Effector memory CD4-positive, alpha-beta T cell (primary cell): ENCODE data around the gene GDE1.

Source experiments
- DNase-seq, 3 donors: peaks; one replicate each; pipeline ENCODE4 v3.0.0-alpha.2; 2020
- H3K27ac ChIP-seq: 2 replicates; pipeline ENCODE4 v1.7.0; 2013; ENCODE audit warnings: mild to moderate bottlenecking, low read length, moderate library complexity; ENCODE audit not compliant: insufficient read depth, poor library complexity, severe bottlenecking
- H3K27me3 ChIP-seq: replicated peaks from 2 replicates; pipeline ENCODE4 v1.7.0; 2013; ENCODE audit warnings: mild to moderate bottlenecking, low read length; ENCODE audit not compliant: insufficient read depth, control insufficient read depth, poor library complexity, severe bottlenecking
- H3K36me3 ChIP-seq: 2 replicates; pipeline ENCODE4 v1.7.0; 2013; ENCODE audit warnings: mild to moderate bottlenecking, low read length, moderate library complexity; ENCODE audit not compliant: control insufficient read depth, insufficient read depth
- H3K4me1 ChIP-seq: 2 replicates; pipeline ENCODE4 v1.7.0; 2013; ENCODE audit warnings: low read length, mild to moderate bottlenecking; ENCODE audit not compliant: control insufficient read depth, insufficient read depth, poor library complexity, severe bottlenecking
- H3K4me3 ChIP-seq: 2 replicates; pipeline ENCODE4 v1.7.0; 2013; ENCODE audit warnings: low read length, low read depth, mild to moderate bottlenecking; ENCODE audit not compliant: insufficient read depth, poor library complexity, severe bottlenecking
- H3K9me3 ChIP-seq: 2 replicates; pipeline ENCODE4 v1.7.0; 2013; ENCODE audit warnings: mild to moderate bottlenecking, low read length, moderate library complexity; ENCODE audit not compliant: control insufficient read depth

Gene GDE1

DNA sequence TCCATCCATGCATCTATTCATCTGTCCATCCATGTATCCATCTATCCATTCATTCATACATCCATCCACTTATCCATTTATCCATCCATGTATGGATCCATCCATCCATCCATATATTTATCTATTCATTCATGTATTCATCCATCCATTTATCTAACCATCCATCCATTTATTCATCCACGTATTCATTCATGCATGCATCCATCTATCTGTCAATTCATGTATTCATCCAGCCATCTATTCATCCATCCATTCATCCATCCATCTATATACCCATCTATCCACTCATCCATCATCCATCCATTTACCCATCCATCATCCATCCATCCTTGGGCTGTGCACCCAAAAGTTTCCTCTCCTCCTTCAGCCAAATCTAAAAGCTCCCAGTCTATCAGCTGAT lies 43.4 kb downstream of the GDE1 start:
- Histone ChIP-seq H3K27me3 (no peaks in the 10 kb centered on the region), H3K36me3 (no peaks in the 10 kb centered on the region), H3K4me3 (no peak overlapping the region), H3K9me3 (no peaks in the 10 kb centered on the region), H3K4me1 (no peaks in the 10 kb centered on the region), H3K27ac (no peak overlapping the region)
- DNase-seq = no peak

DNA sequence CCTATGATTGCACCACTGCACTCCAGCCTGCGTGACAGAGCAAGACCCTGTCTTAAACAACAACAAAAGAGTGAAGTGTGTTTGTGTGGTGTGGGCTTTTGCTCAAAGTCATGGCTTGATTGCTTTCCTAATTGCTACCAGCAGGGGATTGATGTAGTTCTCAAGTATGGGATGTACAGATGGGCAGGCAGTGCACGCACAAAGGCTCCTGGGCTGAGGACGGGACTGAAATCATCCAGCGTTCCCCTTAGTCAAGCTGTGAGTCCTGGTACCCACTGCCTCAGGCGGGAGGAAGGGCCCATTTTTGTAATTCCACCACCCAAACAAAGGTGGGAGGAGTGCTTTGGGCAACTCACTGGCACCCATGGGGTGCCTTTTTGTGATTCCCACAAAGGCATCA lies 47.3 kb downstream of the GDE1 start:
- DNase-seq = no peak
- H3K4me1 ChIP-seq = no peaks in the 10 kb centered on the region

DNA sequence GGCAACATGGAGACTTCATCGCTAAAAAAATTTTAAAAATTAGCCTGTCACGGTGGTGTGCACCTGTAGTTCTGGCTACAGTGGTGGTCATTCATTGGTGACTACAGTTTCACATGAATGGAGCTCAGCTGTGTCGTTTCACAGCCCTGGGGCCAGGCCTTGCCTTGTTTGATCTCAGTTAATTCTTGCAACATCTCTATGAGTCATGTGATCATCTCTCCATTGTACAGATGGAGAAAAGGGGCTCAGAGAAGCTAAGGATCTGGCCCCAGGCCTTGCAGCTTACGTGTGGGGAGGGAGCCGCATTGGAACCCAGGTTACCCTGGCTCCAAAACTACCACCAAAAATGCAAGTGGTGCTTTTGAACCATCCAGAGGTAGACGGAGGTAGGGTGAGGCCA lies 49.4 kb downstream of the GDE1 start:
- Histone ChIP-seq H3K4me1 (no peaks in the 10 kb centered on the region), H3K9me3 (no peaks in the 10 kb centered on the region), H3K4me3 (no peak overlapping the region), H3K27ac (no peak overlapping the region), H3K36me3 (no peaks in the 10 kb centered on the region), H3K27me3 (no peaks in the 10 kb centered on the region)
- DNase-seq = no peak

More for the DNA sequence above, 47.3 kb downstream of the GDE1 start:
- Histone ChIP-seq H3K4me3 (no peak overlapping the region), H3K36me3 (no peaks in the 10 kb centered on the region), H3K27ac (no peak overlapping the region), H3K27me3 (no peaks in the 10 kb centered on the region), H3K9me3 (no peaks in the 10 kb centered on the region)

DNA sequence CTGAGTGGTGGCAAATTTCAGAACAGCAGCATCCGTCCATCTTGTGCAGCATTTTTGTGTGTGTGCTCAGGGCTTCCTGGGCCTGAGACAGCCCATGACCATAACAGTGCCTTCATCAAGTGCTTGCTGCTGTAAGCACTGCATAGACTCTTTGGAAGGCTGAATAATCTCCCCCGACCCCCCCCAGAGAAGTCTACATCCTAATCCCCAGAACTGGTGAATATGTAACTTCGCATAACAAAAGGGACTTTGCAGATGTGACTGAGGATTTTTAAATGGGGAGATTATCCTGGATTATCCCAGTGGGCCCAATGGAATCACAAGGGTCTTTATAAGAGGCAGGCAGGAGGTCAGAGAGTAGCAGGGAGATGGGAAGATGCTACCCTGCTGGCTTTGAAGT lies 53.6 kb downstream of the GDE1 start:
- Histone ChIP-seq H3K4me1 (no peaks in the 10 kb centered on the region), H3K27ac (no peak overlapping the region), H3K4me3 (no peak overlapping the region), H3K9me3 (no peaks in the 10 kb centered on the region), H3K36me3 (no peaks in the 10 kb centered on the region), H3K27me3 (no peaks in the 10 kb centered on the region)
- no peak for DNase-seq

DNA sequence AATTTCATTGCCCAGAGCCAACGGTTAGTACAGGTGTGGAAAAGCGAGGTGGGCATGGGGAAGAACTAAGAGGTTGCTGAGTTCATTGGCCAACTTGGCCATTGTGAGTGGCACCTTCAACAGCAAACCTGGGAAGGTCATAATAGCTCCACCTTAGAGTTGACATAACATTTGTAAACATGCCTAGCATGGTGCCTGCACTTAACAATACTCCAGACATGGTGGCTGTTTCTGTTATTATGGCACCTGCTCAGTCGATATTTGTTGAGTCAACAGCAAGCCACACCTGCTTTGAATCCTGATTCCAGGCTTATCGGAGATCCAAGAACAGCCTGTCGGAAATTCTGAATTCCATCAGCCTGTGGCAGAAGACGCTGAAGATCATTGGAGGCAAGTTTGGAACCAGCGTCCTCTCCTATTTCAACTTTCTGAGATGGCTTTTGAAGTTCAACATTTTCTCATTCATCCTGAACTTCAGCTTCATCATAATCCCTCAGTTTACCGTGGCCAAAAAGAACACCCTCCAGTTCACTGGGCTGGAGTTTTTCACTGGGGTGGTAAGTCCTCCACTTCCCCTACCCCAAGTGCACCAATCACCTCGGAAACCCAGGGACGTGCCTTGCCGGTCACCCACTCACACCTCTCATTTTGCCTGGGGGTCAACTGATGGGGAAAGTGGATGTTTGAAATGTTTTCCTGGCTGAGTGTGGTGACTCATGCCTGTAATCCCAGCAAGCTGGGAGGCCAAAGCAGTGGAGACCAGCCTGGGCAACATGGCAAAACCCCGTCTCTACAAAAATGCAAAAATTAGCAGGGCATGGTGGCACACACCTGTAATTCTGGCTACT lies 58.2 kb downstream of the GDE1 start:
- no peak for DNase-seq
- H3K9me3 ChIP-seq = no peaks in the 10 kb centered on the region
- no peak overlapping the region for H3K4me3 ChIP-seq

DNA sequence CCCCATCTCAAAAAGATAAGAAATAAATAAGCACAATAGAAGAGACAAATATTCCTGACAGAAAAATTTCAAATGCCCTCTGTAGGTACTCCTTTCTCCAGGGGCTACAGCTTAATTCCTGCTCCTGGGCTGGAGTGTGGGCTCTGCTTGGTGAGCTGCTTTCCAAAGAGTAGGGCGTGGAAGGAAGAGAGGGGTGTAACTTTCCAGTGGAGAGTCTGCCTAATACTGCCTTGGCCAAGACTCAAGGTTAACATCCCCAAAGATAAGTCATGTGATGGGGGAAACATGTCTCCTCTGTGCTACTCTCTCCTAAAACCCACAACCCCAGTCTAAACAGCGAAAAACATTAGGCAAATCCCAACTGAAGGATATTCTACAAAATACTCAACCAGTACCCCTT lies 61.5 kb downstream of the GDE1 start:
- Histone ChIP-seq H3K36me3 (no peaks in the 10 kb centered on the region), H3K4me3 (no peak overlapping the region), H3K4me1 (no peaks in the 10 kb centered on the region), H3K27me3 (no peaks in the 10 kb centered on the region), H3K27ac (no peak overlapping the region), H3K9me3 (no peaks in the 10 kb centered on the region)
- DNase-seq = no peak

More for the DNA sequence above, 58.2 kb downstream of the GDE1 start:
- Histone ChIP-seq H3K27me3 (no peaks in the 10 kb centered on the region), H3K4me1 (no peaks in the 10 kb centered on the region), H3K36me3 (no peaks in the 10 kb centered on the region), H3K27ac (no peak overlapping the region)

DNA sequence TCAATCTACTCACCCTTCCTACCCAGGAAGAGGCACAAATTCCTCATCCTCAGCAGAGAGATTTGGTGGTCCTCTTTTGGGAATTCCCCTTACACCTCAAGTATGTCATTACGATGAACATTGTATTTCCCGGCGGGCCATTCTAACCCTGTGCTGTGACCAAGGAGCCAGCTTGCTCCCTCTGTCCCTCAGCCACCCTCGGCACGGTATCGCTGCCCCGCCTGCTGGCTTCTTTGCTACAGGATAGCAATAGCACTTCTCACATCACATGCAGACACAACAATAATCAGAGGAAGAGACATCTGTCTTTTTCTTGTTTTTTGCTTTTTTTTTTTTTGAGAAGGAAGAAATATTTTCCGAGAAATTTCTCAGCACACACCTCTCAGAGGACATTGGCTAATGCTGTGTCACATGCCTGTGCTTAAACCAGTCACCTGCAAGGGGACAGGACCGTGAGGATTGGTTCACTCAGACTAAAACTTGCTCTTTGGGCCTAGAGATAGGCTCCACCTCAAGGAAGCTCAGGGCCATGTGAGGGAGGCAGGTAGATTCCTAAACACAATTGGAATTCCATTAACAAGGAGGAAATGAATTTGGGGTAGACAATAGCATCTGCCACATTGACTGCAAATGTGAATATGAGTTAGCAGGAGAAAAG lies 63.0 kb downstream of the GDE1 start:
- Histone ChIP-seq H3K4me3 (no peak overlapping the region), H3K27me3 (no peaks in the 10 kb centered on the region), H3K4me1 (no peaks in the 10 kb centered on the region), H3K27ac (no peak overlapping the region), H3K36me3 (no peaks in the 10 kb centered on the region), H3K9me3 (no peaks in the 10 kb centered on the region)
- DNase-seq = no peak
